ENCODE data around the gene ZFR2.

Gene ZFR2

GRCh38 chr19:3840804-3841203 lies 28.0 kb downstream of the ZFR2 start:
- Histone ChIP-seq H3K27ac (ENCODE audit: low read depth, low read length) (no peak overlapping the region), H3F3A (ENCODE audit: control insufficient read depth, insufficient read depth) (peaks cover 4% of the 10 kb centered on the region; the same call in 1 of the 2 replicates), H3K79me2 (ENCODE audit: control insufficient read depth, low read length) (no peaks in the 10 kb centered on the region), H3K9me3 (ENCODE audit: control insufficient read depth, insufficient read depth, low read length) (peaks cover 12% of the 10 kb centered on the region; the same call in 1 of the 2 replicates), H3K4me3 (ENCODE audit: low read length) (no peak overlapping the region), H4K20me1 (ENCODE audit: control insufficient read depth, insufficient read depth, low read depth, low read length) (no peaks in the 10 kb centered on the region), H3K36me3 (ENCODE audit: control insufficient read depth, low read length) (no peaks in the 10 kb centered on the region), H3K4me2 (ENCODE audit: low read length) (no peak overlapping the region), H3K9me2 (replicated peaks; ENCODE audit: control insufficient read depth, low read length) (no peaks in the 10 kb centered on the region), H3K4me1 (ENCODE audit: control insufficient read depth, low read length) (no peaks in the 10 kb centered on the region), H3K27me3 (ENCODE audit: control insufficient read depth, low read length) (no peaks in the 10 kb centered on the region)
- TF ChIP-seq CTCF (IDR thresholded peaks at IDR 0.05; ENCODE audit: low read depth, low read length, poor library complexity, severe bottlenecking) (no peak), EZH2phosphoT487 (IDR thresholded peaks at IDR 0.05; ENCODE audit: borderline replicate concordance, low read length) (no peak)

- no peaks in the 10 kb centered on the region for H3K4me1 ChIP-seq (ENCODE audit: control insufficient read depth, low read length)
- no peaks in the 10 kb centered on the region for H3K9me2 ChIP-seq (replicated peaks; ENCODE audit: control insufficient read depth, low read length)
- H3K27ac ChIP-seq (ENCODE audit: low read depth, low read length), result no peak overlapping the region
- no peaks in the 10 kb centered on the region for H4K20me1 ChIP-seq (ENCODE audit: control insufficient read depth, insufficient read depth, low read depth, low read length)
- TF ChIP-seq CTCF (IDR thresholded peaks at IDR 0.05; ENCODE audit: low read depth, low read length, poor library complexity, severe bottlenecking) (no peak), EZH2phosphoT487 (IDR thresholded peaks at IDR 0.05; ENCODE audit: borderline replicate concordance, low read length) (no peak)
- no peak overlapping the region for H3K4me2 ChIP-seq (ENCODE audit: low read length)
- no peaks in the 10 kb centered on the region for H3K36me3 ChIP-seq (ENCODE audit: control insufficient read depth, low read length)
- no peaks in the 10 kb centered on the region for H3K27me3 ChIP-seq (ENCODE audit: control insufficient read depth, low read length)
- no peak overlapping the region for H3K4me3 ChIP-seq (ENCODE audit: low read length)
- peaks cover 4% of the 10 kb centered on the region; the same call in 1 of the 2 replicates for H3F3A ChIP-seq (ENCODE audit: control insufficient read depth, insufficient read depth)
- H3K9me3 ChIP-seq (ENCODE audit: control insufficient read depth, insufficient read depth, low read length), result peaks cover 12% of the 10 kb centered on the region; the same call in 1 of the 2 replicates
- no peaks in the 10 kb centered on the region for H3K79me2 ChIP-seq (ENCODE audit: control insufficient read depth, low read length)
Observed at GRCh38 chr19:3839941-3840340, 28.9 kb downstream of the ZFR2 start.

DNA sequence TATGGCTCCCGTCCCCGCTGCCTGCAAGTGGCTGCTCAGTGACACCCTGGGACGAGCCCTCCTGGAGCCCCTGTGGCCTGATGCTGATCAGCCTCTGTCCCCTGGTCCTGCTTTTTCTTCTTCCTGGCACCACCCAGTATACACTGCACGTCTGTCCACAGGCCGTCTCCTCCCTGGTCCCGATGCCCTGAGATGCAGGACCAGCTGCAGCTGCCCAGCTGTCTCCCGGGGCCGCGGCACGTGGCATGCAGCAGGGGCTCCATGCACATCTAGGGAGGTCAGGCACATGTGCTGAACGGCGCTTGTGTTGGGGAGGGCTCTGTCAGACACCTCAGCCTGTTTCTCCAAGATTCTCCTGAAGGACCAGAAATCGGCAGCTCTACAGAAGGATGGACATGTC lies 30.2 kb downstream of the ZFR2 start:
- H3K9me3 ChIP-seq (ENCODE audit: control insufficient read depth, insufficient read depth, low read length), result peaks cover 12% of the 10 kb centered on the region; the same call in 1 of the 2 replicates
- no peaks in the 10 kb centered on the region for H3K36me3 ChIP-seq (ENCODE audit: control insufficient read depth, low read length)
- H3K27ac ChIP-seq (ENCODE audit: low read depth, low read length), result no peak overlapping the region
- no peaks in the 10 kb centered on the region for H3K79me2 ChIP-seq (ENCODE audit: control insufficient read depth, low read length)
- peaks cover 4% of the 10 kb centered on the region; the same call in 1 of the 2 replicates for H3F3A ChIP-seq (ENCODE audit: control insufficient read depth, insufficient read depth)
- no peaks in the 10 kb centered on the region for H3K9me2 ChIP-seq (replicated peaks; ENCODE audit: control insufficient read depth, low read length)
- no peak overlapping the region for H3K4me3 ChIP-seq (ENCODE audit: low read length)
- H4K20me1 ChIP-seq (ENCODE audit: control insufficient read depth, insufficient read depth, low read depth, low read length), result no peaks in the 10 kb centered on the region
- H3K4me1 ChIP-seq (ENCODE audit: control insufficient read depth, low read length), result no peaks in the 10 kb centered on the region
- TF ChIP-seq EZH2phosphoT487 (IDR thresholded peaks at IDR 0.05; ENCODE audit: borderline replicate concordance, low read length), result no peak
- TF ChIP-seq CTCF (IDR thresholded peaks at IDR 0.05; ENCODE audit: low read depth, low read length, poor library complexity, severe bottlenecking), result no peak
- H3K27me3 ChIP-seq (ENCODE audit: control insufficient read depth, low read length), result no peaks in the 10 kb centered on the region
- no peak overlapping the region for H3K4me2 ChIP-seq (ENCODE audit: low read length)
